Measurements from ENCODE around the gene KIF19. TPM values are rescaled to one million over a fixed set of nuclear protein-coding genes. Genes with fewer than 3 reads are reported as not detected.

KIF19 gene
- polyA plus RNA-seq, 1 experiment, result not detected

- ChIA-PET POLR2A (no interaction called here), CTCF (no interaction called here)
Measured at GRCh38 chr17:74394275-74394950, 68.4 kb downstream of the KIF19 start.

DNA sequence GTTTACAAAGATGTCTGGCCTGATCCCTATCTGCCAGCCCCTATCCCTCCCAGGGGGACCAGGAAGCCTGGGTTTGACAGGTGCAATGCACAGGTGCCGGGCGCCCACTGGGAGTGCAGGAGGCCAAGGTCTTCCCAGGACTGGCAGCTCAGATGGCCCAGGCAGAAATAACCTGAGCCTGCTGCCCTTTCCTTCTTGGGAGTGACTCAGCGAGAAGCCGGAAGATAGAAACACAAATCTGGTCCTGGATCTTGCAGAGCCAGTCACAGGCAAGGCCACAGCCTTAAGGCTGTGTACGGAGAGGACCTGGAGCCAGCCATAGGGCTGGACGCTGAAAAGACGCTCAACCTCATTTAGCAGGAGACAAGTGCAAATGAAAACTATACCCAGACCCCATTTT is 69.0 kb downstream of the KIF19 start:
- TF ChIP-seq, protein P1, sequence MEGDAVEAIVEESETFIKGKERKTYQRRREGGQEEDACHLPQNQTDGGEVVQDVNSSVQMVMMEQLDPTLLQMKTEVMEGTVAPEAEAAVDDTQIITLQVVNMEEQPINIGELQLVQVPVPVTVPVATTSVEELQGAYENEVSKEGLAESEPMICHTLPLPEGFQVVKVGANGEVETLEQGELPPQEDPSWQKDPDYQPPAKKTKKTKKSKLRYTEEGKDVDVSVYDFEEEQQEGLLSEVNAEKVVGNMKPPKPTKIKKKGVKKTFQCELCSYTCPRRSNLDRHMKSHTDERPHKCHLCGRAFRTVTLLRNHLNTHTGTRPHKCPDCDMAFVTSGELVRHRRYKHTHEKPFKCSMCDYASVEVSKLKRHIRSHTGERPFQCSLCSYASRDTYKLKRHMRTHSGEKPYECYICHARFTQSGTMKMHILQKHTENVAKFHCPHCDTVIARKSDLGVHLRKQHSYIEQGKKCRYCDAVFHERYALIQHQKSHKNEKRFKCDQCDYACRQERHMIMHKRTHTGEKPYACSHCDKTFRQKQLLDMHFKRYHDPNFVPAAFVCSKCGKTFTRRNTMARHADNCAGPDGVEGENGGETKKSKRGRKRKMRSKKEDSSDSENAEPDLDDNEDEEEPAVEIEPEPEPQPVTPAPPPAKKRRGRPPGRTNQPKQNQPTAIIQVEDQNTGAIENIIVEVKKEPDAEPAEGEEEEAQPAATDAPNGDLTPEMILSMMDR (IDR thresholded peaks at IDR 0.05; ENCODE audit: low read depth, low read length), result no peak
- Histone ChIP-seq H3K27me3 (ENCODE audit: control insufficient read depth, insufficient read depth, low read length) (no peaks in the 10 kb centered on the region), H3K4me3 (ENCODE audit: low read depth, low read length) (no peak overlapping the region), H3K27ac (ENCODE audit: low read depth, low read length) (no peak overlapping the region), H3K9me3 (ENCODE audit: control insufficient read depth, insufficient read depth, low read length) (no peaks in the 10 kb centered on the region; the same call in 1 of the 2 replicates)
- ChIA-PET CTCF (no interaction called here), POLR2A (no interaction called here)
- DNase-seq (ENCODE audit: low read depth, low spot score), result no peak

More at GRCh38 chr17:74394275-74394950, 68.4 kb downstream of the KIF19 start:
- H3K27me3 ChIP-seq (ENCODE audit: control insufficient read depth, insufficient read depth, low read length), result no peaks in the 10 kb centered on the region
- TF ChIP-seq, protein P1 (IDR thresholded peaks at IDR 0.05; ENCODE audit: low read depth, low read length), result no peak
- no peak for DNase-seq (ENCODE audit: low read depth, low spot score)
- H3K27ac ChIP-seq (ENCODE audit: low read depth, low read length), result no peak overlapping the region
- no peaks in the 10 kb centered on the region; the same call in 1 of the 2 replicates for H3K9me3 ChIP-seq (ENCODE audit: control insufficient read depth, insufficient read depth, low read length)
- H3K4me3 ChIP-seq (ENCODE audit: low read depth, low read length), result no peak overlapping the region

GRCh38 chr17:74396567-74396966 is 70.5 kb downstream of the KIF19 start:
- CTCF ChIA-PET, result interaction anchor here (1.0 kb wide), 1 partner anchor 61 kb away, joined by 4 read pairs; no protein-coding TSS in a partner anchor
- Histone ChIP-seq H3K4me3 (ENCODE audit: low read depth, low read length) (no peak overlapping the region), H3K9me3 (ENCODE audit: control insufficient read depth, insufficient read depth, low read length) (no peaks in the 10 kb centered on the region; the same call in 1 of the 2 replicates), H3K27me3 (ENCODE audit: control insufficient read depth, insufficient read depth, low read length) (no peaks in the 10 kb centered on the region), H3K27ac (ENCODE audit: low read depth, low read length) (no peak overlapping the region)
- TF ChIP-seq, protein P1 (IDR thresholded peaks at IDR 0.05; ENCODE audit: low read depth, low read length), result no peak
- no peak for DNase-seq (ENCODE audit: low read depth, low spot score)
- POLR2A ChIA-PET, result no interaction called here

DNA sequence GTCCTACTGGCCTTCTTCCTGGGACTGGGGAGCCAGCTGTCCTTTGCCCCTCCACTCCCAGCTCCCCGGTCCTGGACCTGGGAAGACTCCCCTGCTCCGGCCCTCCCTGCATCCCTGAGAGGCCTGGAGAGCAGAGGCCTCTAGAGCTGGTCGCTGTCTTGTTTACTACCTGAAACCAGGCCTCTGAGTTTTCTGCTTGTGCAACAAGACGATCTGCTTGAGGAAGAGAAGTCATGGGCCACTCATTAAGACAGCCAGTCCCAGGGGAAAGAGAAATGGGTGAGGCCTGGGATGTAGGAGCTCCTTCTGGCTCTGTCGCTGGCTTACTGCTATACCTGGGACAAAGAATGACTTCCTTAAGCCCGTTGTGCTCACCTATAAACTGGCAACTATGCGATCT is 76.0 kb downstream of the KIF19 start:
- ChIA-PET CTCF (interaction anchor here (1.1 kb wide), 1 partner anchor 56 kb away, joined by 3 read pairs; no protein-coding TSS in a partner anchor), POLR2A (no interaction called here)
- Histone ChIP-seq H3K9me3 (ENCODE audit: control insufficient read depth, insufficient read depth, low read length) (peaks cover 4% of the 10 kb centered on the region; the same call in 1 of the 2 replicates), H3K27ac (ENCODE audit: low read depth, low read length) (no peak overlapping the region), H3K4me3 (ENCODE audit: low read depth, low read length) (no peak overlapping the region), H3K27me3 (ENCODE audit: control insufficient read depth, insufficient read depth, low read length) (no peaks in the 10 kb centered on the region)
- TF ChIP-seq, protein P1 (IDR thresholded peaks at IDR 0.05; ENCODE audit: low read depth, low read length), result no peak
- DNase-seq (ENCODE audit: low read depth, low spot score), result no peak

DNA sequence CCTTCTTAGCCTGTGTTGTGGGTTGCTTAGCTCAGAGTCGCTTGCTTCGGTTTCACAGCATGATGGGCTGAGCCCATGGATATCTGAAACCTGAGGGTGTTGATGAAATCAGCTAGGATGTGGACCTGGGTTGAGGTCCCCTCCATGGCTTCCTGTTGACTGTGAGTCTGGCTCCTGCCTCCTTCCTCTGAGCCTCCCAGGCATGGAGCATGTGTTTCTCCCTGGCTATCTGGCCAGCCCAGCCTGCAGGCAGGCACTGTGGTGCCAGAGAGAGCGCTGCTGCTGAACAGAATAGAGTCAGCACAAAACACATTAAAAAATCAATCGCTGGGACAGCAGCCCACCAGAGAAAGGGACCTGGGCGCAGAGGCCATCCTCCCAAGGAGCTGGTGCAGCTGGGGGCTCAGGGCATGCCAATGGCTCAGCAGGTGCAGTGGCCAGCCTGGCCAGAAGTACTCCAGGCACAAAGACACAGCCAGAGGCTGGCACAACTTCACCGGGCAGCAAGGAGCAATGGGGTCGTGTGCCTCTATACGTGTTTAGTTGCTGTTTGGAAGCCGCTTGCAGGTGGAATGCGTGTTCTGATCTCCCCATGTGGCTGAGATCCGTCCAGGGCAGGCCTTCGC is 77.6 kb downstream of the KIF19 start:
- no peak overlapping the region for H3K27ac ChIP-seq (ENCODE audit: low read depth, low read length)
- TF ChIP-seq, protein P1 (IDR thresholded peaks at IDR 0.05; ENCODE audit: low read depth, low read length), result no peak
- no peak overlapping the region for H3K4me3 ChIP-seq (ENCODE audit: low read depth, low read length)
- H3K9me3 ChIP-seq (ENCODE audit: control insufficient read depth, insufficient read depth, low read length), result peaks cover 4% of the 10 kb centered on the region; the same call in 1 of the 2 replicates
- H3K27me3 ChIP-seq (ENCODE audit: control insufficient read depth, insufficient read depth, low read length), result no peaks in the 10 kb centered on the region
- no peak for DNase-seq (ENCODE audit: low read depth, low spot score)
- ChIA-PET POLR2A (no interaction called here), CTCF (interaction anchor here (0.6 to 0.7 kb wide), 2 partner anchors 18 to 34 kb away, joined by 3 to 4 read pairs; no protein-coding TSS in a partner anchor)

All from AG04450 (cell line).